UCSD-AML1 (cell line): ENCODE data around the gene ZNF708.
"Not testable (repeated sequence)": the region's sequence is repeated elsewhere in the genome, so short reads cannot be mapped to it uniquely, and the experiment has no call there.

Experiments used
- DNase-seq: peaks from one replicate; lab custom pipeline; 2025; ENCODE audit not compliant: unreplicated experiment; lab: John Stamatoyannopoulos, UW

The ZNF708 gene

GRCh38 chr19:21260164-21260847 is 68.9 kb downstream of the ZNF708 start:
- DNase-seq: no peak

GRCh38 chr19:21259421-21260124 is 69.6 kb downstream of the ZNF708 start:
- DNase-seq: not testable (repeated sequence)

GRCh38 chr19:21256722-21257121 is 72.5 kb downstream of the ZNF708 start:
- no peak for DNase-seq
